T-helper 9 cell (primary cell): ENCODE results near the gene FOXRED2.

Experiments used
- DNase-seq: peaks from one replicate; pipeline ENCODE4 v3.0.0-alpha.2; 2020

FOXRED2 gene

DNA sequence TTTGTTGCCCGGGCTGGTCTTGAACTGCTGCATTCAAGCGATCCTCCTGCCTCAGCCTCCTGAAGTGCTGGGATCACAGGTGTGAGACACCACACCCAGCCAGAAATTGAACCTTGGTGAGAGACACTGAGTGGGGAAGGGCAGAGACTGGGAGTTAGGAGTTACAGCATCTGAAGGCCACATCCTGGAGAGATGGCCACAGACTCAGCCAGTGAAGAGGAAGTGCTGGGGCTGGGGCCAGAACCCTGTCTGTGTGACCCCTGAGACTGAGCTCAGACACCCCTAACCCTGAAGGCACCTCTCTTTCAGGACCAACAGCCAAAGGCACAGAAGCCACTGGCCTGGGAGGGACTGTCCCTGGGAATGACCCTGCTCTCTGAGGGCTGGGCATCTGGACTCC lies 59.2 kb downstream of the FOXRED2 start:
- DNase-seq, result no peak

DNA sequence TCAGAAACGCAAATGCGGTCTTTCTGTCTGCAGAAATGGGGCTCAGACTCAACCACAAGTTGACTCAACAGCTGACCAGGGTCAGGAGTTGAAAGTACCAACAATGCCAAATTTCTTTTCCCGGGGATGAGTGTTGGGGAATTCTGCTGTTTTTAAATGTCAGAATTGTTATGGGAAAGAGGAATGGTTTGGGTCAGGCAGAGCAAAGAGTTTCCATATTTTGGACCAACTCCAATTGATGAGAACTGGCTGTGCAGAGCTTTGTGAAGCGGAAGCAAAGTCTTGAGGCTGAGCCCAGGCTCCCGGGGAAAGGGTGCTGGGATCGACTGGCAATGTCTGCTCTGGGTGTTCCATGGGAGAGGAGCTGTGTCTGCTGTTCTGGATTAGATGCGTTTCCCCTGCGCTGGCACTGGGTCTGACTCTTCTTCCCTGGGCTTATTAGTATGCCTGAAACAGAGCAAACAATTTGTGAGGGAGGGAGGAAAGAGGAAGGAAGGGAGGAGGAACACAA lies 61.6 kb downstream of the FOXRED2 start:
- DNase-seq, result no peak

DNA sequence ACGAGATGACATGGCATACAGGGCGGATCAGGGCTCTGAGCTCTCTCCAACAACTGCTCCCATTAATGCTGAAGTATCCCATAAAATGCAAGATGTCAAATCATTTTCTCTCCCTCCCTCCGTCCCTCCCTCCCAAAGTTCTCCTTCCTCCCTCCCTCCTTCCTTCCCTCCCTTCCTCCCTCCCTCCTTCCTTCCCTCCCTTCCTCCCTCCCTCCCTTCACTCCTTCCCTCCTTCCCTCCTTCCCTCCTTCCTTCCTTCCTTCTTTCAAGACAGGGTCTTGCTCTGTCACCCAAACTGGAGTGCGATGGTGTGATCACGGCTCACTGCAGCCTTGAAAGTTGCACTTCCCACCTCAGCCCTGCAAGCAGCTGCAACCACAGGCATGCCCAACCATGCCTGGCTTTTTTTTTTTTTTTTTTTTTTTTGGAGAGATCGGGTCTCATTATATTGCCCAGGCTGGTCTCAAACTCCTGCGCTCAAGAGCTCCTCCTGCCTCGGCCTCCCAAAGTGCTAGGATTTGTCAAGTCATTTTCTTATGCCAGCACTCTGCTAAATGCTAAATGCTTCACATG lies 63.6 kb downstream of the FOXRED2 start:
- DNase-seq, result no peak

DNA sequence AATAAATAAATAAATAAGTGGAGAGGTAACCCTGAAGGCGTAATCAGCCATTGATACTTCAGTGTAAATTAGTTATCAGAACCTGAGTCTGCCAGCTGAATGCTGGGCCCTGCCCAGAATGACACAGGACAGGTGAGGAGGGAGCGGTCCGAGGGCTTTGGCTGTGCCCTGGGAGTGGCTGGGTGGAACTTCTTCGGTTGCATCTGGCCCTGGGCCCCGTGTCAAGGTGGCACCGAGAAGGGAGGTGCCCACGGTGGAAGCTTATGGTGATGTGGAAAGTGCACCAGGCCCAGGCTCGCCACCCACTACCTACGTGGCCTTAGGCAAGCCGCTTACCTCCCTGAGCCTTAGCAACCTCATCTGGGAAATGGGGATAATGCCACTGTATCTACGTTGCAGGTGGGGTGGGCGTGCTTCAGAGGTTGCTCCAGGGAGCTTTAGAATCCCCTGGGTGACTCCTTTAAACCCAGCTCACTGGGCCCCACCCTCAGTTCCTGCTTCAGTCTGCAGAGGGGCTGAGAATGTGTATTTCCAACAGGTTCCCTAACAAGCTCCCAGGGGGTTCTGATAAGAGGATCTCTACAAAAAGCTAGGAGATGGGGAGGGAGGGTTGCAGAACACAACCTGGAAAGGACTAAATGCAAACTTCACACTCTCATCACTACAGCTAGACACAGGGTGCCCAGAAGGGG lies 64.2 kb downstream of the FOXRED2 start:
- DNase-seq, result no peak

DNA sequence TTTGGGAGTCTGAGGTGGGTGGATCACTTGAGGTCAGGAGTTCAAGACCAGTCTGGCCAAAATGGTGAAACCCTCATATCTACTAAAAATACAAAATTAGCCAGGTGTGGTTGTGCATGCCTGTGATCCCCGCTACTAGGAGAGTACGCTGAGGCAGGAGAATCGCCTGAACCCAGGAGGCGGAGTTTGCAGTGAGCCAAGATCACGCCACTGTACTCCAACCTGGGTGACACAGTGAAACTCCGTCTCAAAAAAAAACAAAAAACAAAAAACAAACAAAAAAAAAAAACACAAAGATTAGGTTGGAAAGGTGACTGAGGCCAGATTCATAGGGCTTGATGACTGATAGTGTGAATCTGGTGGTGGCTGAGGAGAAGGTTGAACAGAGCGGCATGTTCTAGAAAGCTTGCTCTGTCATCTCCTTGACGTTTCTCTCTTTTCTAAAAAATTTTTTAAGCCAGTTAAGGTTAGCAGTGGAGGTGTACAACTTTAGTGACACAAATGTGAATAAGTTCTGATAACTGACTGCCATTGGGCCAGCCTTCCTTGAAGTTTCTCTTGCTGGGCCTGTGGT lies 66.3 kb downstream of the FOXRED2 start:
- no peak for DNase-seq

DNA sequence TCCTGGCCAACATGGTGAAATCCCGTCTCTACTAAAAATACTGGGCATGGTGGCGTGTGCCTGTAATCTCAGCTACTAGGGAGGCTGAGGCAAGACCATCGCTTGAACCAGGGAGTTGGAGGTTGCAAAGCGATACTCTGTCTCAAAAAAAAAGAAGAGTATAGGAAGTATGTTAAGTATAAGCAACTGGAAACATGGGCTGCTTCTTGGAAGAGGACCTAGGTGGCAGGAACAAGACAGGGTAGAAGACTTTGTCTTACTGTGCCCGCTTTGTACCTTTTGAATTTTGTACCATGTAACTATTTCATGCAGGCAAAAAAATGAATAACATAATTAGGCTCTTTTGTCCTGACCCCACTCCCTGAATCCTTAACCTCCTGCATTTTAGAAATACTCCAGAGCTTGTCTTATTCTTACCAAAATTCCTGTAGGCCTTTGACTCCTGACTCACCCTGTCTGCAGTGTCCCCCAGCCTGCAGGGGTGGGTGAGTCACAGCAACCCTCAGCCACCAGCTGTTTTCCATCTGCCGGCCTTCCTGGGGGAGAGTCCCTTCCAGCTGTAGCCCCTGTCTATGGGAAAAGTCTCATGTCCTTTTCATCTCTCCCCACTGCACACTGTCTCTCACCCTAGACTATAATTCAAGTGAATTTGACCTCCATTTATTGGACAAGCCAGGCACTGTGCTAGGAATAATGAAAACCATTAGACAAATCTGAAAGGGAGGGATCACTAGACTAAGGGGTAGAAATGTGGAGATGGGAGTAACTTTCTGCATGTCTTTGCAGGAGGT lies 67.2 kb downstream of the FOXRED2 start:
- DNase-seq, result no peak
